Fibroblast of skin of left quadriceps (primary cell): ENCODE data around the gene SYT5.
A peak's percentile ranks its signal among the peaks of the same experiment; 100 is the strongest.

ENCODE experiments used
- DNase-seq, 2 experiments: peaks; one replicate each; pipeline ENCODE4 v3.0.0-alpha.2; 2013; ENCODE audit warnings: low read depth in 2 of 2

SYT5 gene

DNA sequence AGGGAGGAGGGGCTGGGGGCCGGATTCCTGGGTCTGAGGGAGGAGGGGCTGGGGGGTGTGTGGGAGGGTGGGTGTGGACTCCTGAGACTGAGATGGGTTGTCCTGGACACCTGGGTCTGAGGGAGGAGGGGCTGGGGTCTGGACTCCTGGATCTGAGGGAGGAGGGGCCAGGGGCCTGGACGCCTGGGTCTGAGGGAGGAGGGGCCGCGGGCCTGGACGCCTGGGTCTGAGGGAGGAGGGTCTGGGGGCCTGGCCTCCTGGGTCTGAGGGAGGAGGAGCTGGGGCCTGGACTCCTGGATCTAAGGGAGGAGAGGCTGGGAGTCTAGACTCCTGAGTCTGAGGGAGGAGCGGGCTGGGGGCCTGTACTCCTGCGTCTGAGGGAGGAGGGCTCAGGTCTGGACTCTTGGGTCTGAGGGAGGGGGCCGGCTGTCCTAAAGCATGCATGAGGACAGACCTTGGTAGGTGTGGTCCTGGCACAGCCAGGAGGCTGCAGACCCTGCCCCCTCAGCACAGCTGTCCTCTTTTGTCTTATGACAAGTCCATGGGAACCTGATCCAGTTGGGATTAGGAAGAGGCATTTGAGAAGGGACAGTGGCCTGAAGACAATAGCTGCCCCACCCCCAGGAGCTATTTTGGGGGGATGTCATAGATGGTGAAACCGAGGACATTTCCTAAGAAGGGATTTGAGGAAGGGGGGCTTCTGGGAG, 32.4 kb downstream of the SYT5 start:
- DNase-seq: no peak

- no peak for DNase-seq
These were observed 33.3 kb downstream of the SYT5 start for GRCh38 chr19:55146705-55147273.

GRCh38 chr19:55146078-55146704, 33.9 kb downstream of the SYT5 start:
- no peak for DNase-seq

DNA sequence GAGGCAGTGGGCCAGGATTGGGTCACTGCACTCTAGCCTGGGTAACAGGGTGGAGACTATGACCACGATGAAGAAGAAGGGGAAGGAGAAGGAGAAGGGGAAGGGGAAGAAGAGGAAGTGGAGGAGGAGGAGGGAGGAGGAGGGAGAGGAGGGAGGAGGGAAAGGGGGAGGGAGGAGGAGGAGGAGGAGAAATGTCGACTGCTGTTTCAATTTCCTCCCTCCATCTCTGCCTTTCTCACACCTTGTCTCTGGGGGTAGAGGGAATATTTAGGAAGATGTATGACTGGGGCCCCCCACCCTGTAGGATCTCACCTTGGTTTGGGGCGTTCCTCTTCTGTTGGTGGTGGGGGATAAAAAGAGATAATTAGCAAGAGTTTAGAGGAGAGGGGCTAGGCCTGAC, 34.9 kb downstream of the SYT5 start:
- no peak for DNase-seq

GRCh38 chr19:55141696-55142095, 38.4 kb downstream of the SYT5 start:
- DNase-seq: no peak

DNA sequence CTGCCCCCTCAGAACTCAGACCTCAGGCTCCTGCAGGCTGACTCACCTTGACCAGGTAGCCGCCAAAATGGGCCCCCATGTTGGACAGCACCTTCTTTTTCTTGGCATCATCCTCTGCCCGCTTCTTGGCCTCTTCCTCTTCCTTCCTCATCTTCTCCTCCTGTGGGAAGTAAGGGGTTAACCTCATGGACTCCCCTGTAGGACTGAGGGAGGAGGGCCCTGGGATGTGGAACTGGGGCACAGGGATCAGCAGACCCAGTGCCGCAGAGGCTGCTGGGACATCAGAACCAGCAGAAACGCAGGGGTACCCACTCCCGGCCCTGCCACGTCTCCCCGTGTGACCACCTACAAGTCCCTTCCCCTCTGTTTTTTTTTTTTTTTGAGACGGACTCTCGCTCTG, 42.2 kb downstream of the SYT5 start:
- DNase-seq: no peak

- no peak for DNase-seq
These were observed 43.5 kb downstream of the SYT5 start for GRCh38 chr19:55136399-55137102.

GRCh38 chr19:55134736-55135135, 45.4 kb downstream of the SYT5 start:
- no peak for DNase-seq

- no peak for DNase-seq
These were observed 46.2 kb downstream of the SYT5 start for GRCh38 chr19:55133639-55134444.

DNA sequence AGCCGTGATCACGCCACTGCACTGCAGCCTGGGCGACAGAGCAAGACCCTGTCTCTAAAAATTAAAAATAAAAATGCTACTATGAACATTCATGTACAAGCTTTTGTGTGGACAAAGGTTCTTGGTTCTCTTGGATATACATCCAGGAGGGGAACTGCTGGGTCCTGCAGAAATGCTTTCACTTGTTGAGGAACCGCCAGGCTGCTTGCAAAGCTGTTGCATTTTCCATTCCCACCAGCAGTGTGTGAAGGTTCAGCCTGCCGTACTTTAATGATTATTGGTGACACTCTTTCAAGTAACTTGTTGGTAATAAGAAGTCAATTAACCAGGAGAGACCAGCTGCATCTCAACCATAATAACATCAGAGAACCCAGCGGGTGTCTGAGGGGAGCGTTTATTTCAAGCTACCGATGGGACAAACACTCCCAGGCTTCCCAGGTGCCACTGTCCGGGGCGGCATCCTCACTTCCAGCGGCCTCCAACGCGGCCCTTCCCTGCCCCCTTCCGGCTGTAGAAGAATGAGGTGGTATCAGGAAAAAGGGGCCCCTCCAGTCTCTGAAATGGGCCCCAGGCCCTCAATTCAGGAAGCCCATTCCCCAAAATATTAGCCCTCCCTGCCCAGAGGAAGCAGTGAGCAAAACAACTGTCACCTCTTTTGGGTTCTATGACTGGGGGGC, 47.5 kb downstream of the SYT5 start:
- DNase-seq: no peak

DNA sequence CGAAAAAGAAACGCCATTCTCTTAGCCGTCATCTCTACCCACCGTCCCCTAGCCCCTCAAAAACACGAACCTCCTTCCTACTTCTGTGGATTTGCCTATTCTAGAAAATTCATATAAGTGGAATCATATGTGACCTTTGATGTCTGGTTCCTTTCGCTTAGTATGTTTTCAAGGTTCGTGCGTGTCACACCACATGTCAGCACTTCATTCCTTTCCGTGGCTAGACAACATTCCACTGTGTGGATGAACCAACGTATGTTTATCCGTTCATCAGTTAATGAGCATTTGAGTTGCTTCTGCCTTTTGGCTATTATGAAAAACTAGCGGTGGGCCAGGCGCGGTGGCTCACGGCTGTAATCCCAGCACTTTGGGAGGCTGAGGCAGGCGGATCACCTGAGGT, 48.7 kb downstream of the SYT5 start:
- DNase-seq: peak; percentile 63 to 64
